HepG2 (cell line): ENCODE data around the gene NCOA5. TPM values are rescaled to one million over a fixed set of nuclear protein-coding genes. Genes with fewer than 3 reads are reported as not detected.

Experiments
- BRD4 ChIP-seq: sonication (generic); formaldehyde crosslinking; IDR thresholded peaks from 2 replicates; pipeline ENCODE4 v1.4.0; 2020; ENCODE audit warnings: missing genetic modification reagents
- HDAC6 ChIP-seq: fragments of 200-600 bp; sonication (generic); IDR thresholded peaks from 2 replicates; pipeline ENCODE4 v1.7.0; 2017; ENCODE audit warnings: mild to moderate bottlenecking, antibody characterized with exemption, low read length, low read depth
- MXI1 ChIP-seq: IDR thresholded peaks from 3 replicates; pipeline ENCODE4 v1.6.1; 2012; ENCODE audit warnings: low read depth, low read length, inconsistent platforms, borderline replicate concordance
- SALL2 ChIP-seq: sonication (generic); formaldehyde crosslinking; IDR thresholded peaks from 2 replicates; pipeline ENCODE4 v1.8.1; 2023; ENCODE audit warnings: mild to moderate bottlenecking, missing genetic modification reagents, inconsistent platforms
- SMAD3 ChIP-seq: sonication (generic); formaldehyde crosslinking; IDR thresholded peaks from 2 replicates; pipeline ENCODE4 v1.4.0; 2020; ENCODE audit warnings: missing genetic modification reagents
- ZBTB7B ChIP-seq: sonication (generic); formaldehyde crosslinking; IDR thresholded peaks from 2 replicates; pipeline ENCODE4 v1.4.0; 2020; ENCODE audit warnings: missing genetic modification reagents
- ZNF253 ChIP-seq: sonication (generic); formaldehyde crosslinking; IDR thresholded peaks from 2 replicates; pipeline ENCODE4 v1.8.0; 2022; ENCODE audit warnings: mild to moderate bottlenecking, missing genetic modification reagents, borderline replicate concordance
- ZNF3 ChIP-seq: IDR thresholded peaks from 2 replicates; pipeline ENCODE4 v1.7.0; 2017; ENCODE audit warnings: inconsistent platforms
- ZSCAN31 ChIP-seq: sonication (generic); formaldehyde crosslinking; IDR thresholded peaks from 2 replicates; pipeline ENCODE4 v1.5.0; 2020; ENCODE audit warnings: low read depth, mild to moderate bottlenecking, missing genetic modification reagents
- polyA plus RNA-seq, 8 experiments: library from polyadenylated mRNA; depleted of rRNA in 3 of 8; stranded (reverse) in 7 of 8; unstranded in 1 of 8; fragments of >200 nt; fragmentation: Illumina TruSeq in 4 of 8; extraction: Trizol in 4 of 8; gene quantifications; 2 replicates each; pipeline versions ENCODE4 v1.2.1 to v1.2.3, GENCODE V29; 2011 to 2016; ENCODE audit warnings: low read depth in 4 of 8, missing spikeins in 1 of 8, mixed read lengths in 1 of 8; ENCODE audit not compliant: insufficient read depth in 1 of 8
- total RNA-seq, 5 experiments: library from RNA; depleted of rRNA; stranded (reverse); fragments of >200 nt; fragmentation: Illumina TruSeq; extraction: Trizol; gene quantifications; 2 replicates each; pipeline ENCODE4 v1.2.3, GENCODE V29; 2016; ENCODE audit warnings: low read depth in 1 of 5
- TF ChIP-seq, protein P1 (sequence below): sonication (generic); formaldehyde crosslinking; IDR thresholded peaks from 2 replicates; pipeline ENCODE4 v1.8.0; 2022; ENCODE audit warnings: mild to moderate bottlenecking, missing genetic modification reagents, borderline replicate concordance
- TF ChIP-seq, protein P2 (sequence below): sonication (generic); formaldehyde crosslinking; IDR thresholded peaks from 2 replicates; pipeline ENCODE4 v1.4.0; 2020; ENCODE audit warnings: mild to moderate bottlenecking, missing genetic modification reagents
- TF ChIP-seq, protein P3 (sequence below): sonication (generic); formaldehyde crosslinking; IDR thresholded peaks from 2 replicates; pipeline ENCODE4 v1.9.0; 2022; ENCODE audit warnings: missing genetic modification reagents, mild to moderate bottlenecking, borderline replicate concordance

Gene NCOA5
- total and polyA plus RNA-seq, 2 of the 13 experiments (the other 11 are each of a cell fraction or from before 2014, with no cell fraction given), result 16.5 to 28.4 TPM

DNA sequence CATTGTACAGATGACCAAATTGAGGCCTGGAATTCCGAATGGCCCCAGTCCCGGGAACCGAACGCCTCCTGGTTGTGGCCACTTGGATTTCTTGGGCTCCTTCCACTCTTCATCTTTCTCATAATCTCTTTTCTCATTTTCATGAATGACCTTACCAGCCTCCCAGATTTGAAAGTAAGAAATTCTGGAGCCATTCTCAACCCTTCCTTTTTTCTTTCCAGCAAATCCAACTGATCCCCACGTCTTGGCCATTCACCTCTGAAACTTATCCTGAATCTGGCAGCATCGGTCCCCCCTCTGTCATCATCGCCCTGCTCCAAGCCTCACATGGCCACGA, 66.6 kb downstream of the NCOA5 start (continued):
- TF ChIP-seq ZBTB7B (CRISPR knock-in tag) (0 out of 2 replicates have a peak, but pooled peaks have one; percentile 5), MXI1 (no peak), ZNF253 (CRISPR knock-in tag) (no peak), BRD4 (no peak), ZSCAN31 (no peak), ZNF3 (no peak), HDAC6 (no peak), SMAD3 (CRISPR knock-in tag) (no peak), SALL2 (CRISPR knock-in tag) (no peak)
- TF ChIP-seq, protein P1, sequence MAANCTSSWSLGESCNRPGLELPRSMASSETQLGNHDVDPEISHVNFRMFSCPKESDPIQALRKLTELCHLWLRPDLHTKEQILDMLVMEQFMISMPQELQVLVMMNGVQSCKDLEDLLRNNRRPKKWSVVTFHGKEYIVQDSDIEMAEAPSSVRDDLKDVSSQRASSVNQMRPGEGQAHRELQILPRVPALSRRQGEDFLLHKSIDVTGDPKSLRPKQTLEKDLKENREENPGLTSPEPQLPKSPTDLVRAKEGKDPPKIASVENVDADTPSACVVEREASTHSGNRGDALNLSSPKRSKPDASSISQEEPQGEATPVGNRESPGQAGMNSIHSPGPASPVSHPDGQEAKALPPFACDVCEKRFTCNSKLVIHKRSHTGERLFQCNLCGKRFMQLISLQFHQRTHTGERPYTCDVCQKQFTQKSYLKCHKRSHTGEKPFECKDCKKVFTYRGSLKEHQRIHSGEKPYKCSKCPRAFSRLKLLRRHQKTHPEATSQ, result no peak
- TF ChIP-seq, protein P2, sequence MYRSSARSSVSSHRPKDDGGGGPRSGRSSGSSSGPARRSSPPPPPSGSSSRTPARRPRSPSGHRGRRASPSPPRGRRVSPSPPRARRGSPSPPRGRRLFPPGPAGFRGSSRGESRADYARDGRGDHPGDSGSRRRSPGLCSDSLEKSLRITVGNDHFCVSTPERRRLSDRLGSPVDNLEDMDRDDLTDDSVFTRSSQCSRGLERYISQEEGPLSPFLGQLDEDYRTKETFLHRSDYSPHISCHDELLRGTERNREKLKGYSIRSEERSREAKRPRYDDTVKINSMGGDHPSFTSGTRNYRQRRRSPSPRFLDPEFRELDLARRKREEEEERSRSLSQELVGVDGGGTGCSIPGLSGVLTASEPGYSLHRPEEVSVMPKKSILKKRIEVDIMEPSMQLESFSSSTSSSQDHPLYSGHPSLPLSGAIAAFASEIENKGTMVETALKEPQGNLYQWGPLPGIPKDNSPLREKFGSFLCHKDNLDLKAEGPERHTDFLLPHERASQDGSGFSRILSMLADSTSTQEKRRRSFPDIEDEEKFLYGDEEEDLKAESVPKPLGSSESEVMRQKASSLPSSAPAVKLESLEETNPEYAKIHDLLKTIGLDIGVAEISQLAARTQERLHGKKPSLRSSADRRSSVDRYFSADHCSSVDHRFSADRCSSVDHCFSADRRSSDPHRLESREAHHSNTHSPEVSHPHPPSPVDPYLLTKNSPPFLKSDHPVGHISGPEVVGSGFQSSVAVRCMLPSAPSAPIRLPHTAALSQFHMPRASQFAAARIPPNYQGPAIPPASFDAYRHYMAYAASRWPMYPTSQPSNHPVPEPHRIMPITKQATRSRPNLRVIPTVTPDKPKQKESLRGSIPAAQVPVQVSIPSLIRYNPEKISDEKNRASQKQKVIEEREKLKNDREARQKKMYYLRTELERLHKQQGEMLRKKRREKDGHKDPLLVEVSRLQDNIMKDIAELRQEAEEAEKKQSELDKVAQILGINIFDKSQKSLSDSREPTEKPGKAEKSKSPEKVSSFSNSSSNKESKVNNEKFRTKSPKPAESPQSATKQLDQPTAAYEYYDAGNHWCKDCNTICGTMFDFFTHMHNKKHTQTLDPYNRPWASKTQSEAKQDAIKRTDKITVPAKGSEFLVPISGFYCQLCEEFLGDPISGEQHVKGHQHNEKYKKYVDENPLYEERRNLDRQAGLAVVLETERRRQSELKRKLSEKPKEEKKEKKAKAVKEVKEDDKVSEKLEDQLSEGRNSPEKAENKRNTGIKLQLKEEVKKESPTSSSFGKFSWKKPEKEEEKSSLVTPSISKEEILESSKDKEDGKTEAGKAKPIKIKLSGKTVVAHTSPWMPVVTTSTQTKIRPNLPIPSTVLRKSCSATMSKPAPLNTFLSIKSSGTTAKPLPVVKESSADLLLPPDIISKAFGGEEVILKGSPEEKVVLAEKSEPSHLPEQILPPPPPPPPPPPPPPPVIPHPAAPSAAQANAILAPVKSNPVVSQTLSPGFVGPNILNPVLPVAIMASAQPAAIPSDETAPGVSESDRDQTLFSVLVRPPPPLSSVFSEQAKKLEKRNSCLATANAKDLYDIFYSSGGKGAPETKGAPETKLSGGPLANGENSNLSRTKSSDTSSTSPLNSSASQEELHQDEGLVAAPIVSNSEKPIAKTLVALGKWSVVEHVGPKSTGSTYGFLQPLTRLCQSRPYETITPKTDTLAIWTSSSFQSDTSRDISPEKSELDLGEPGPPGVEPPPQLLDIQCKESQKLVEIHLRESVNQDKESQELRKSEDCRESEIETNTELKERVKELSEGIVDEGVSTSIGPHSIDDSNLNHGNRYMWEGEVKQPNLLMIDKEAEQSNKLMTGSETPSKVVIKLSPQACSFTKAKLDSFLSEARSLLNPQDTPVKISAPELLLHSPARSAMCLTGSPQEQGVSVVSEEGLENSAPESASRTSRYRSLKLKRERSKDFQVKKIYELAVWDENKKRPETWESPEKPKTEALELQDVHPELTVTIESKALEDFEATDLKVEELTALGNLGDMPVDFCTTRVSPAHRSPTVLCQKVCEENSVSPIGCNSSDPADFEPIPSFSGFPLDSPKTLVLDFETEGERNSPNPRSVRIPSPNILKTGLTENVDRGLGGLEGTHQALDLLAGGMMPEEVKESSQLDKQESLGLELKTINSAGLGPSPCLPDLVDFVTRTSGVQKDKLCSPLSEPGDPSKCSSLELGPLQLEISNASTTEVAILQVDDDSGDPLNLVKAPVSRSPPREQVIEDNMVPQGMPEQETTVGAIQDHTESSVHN (CRISPR knock-in tag), result no peak
- TF ChIP-seq, protein P3, sequence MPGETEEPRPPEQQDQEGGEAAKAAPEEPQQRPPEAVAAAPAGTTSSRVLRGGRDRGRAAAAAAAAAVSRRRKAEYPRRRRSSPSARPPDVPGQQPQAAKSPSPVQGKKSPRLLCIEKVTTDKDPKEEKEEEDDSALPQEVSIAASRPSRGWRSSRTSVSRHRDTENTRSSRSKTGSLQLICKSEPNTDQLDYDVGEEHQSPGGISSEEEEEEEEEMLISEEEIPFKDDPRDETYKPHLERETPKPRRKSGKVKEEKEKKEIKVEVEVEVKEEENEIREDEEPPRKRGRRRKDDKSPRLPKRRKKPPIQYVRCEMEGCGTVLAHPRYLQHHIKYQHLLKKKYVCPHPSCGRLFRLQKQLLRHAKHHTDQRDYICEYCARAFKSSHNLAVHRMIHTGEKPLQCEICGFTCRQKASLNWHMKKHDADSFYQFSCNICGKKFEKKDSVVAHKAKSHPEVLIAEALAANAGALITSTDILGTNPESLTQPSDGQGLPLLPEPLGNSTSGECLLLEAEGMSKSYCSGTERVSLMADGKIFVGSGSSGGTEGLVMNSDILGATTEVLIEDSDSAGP (CRISPR knock-in tag), result no peak
